NCI-H1105 treated with DMSO at 0.1 percent for 48 hours (cell line): ENCODE data around the gene CCDC117.

Experiments
- DNase-seq: peaks from one replicate; lab custom pipeline; 2025; lab: John Stamatoyannopoulos, UW

CCDC117 gene

DNA sequence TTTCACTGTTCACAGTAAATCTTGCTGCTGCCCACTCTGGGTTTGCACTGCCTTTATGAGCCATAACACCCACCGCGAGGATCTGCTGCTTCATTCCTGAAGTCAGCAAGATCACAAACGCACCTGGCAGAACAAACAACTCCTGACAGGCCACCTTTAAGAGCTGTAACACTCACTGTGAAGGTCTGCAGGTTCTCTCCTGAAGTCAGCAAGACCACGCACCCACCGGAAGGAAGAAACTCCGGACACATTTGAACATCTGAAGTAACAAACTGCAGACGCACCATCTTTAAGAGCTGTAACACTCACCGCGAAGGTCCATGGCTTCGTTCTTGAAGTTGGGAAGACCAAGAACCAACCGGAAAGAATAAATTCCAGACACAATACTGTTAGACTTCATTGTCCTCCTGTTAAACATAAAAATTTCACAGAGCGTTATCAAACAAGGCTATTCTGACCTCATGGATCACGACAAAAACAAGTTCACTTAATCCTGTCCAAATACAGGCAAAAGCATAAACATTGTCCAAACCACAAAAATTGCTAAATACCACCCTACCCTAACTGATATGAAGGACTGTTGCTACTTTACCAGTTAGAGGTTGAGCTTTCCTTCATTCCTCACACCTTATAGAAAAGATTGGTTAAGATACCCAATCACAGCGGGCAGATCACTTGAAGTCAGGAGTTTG is 3.0 kb upstream of the CCDC117 start:
- no peak for DNase-seq

DNA sequence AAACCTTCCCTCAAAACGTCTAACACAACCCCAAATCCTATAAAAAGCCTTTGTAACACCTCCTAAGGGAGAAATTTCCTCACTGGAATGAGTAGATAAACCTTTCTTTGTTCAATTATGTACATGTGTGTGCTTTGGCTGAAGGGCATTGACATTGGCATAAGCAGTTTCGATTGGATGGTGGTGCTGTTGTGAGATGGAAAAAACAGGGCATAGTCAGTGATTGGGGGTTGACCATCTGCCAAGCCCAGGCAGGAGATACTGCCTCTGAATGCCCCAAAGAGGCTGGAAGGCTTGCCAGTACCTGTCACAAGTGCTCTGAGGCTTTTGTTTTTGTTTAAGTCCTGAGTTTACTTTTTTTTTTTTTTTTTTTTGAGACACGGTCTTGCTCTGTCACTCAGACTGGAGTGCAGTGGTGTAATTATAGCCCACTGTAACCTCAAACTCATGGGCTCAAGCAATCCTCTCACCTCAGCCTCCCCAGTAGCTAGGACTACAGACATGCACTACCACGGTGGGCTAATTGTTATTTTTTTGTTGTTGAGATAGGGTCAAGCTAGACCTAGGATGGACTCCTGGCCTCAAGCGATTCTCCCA is 1.2 kb upstream of the CCDC117 start:
- peak; percentile 95 for DNase-seq

DNA sequence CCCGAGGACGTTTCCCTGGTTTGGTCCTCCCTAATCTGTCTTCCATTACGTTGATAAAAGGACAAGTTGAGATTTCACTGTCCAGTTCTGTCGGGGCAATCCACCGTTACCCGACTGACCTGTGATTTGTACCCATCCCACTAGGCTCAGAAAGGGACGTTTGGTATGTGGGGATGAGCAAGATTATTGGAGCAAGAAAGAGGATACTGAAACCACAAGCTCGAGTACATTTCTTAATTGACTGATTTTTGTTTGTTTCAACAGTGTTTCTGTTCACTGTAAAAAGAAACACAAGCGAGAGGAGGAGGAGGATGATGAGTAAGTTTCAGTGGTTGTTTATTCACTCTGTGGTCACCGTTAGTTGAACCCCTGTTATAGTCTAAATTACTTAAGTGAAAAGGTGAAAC is 969 bp downstream of the CCDC117 start:
- no peak for DNase-seq

DNA sequence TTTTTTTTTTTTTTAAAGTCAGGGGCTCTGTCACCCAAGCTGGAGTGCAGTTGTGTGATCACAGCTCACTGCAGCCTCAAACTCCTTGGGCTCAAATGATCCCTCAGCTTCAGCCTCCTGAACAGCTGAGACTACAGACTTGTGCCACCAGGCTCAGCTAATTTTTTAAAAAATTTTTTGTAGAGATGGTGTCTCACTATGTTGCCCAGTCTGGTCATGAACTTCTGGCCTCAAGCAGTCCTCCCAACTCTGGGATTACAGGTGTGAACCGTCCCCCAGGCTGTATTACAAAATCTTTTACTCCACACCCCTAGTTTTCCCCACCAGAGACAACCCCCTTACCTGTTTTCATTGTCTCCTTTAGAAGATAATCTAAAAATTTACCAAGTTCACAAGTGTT is 1.9 kb downstream of the CCDC117 start:
- DNase-seq: no peak

DNA sequence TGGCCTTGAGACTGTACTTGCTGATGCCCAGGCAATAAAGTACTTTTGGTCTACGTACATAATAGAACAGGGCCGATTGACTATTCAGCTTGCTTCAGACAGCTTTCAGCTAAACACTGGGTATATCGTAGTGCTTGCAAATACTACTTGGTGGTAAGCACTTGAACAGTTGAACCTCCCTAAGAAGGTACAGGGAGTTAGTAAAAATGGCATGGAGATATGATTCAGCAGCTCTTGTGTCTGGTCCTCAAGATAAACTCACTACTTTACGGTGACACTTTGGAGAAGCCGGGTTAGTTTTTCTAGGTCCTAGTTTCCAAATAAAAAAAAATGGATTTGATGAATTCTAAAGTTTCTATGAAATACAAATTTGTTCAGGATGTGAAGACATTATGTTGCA is 7.3 kb downstream of the CCDC117 start:
- DNase-seq: no peak

DNA sequence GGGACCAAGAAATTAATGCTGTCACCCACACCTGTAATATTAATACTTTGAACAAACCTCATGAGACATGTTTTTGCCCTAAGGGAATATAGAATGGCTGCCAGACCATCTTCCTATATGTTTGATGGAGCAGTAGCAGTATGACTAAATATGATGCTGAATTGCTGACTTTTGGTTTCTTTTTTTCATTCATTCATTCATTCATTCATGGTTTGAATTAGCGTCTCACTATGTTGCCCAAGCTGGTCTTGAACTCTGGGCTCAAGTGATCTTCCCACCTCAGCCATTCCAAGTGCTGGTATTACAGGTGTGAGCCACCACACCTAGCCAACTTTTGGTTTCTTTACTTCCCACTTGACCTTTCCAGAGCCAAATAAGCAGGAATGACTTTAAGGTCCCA is 7.8 kb downstream of the CCDC117 start:
- no peak for DNase-seq

DNA sequence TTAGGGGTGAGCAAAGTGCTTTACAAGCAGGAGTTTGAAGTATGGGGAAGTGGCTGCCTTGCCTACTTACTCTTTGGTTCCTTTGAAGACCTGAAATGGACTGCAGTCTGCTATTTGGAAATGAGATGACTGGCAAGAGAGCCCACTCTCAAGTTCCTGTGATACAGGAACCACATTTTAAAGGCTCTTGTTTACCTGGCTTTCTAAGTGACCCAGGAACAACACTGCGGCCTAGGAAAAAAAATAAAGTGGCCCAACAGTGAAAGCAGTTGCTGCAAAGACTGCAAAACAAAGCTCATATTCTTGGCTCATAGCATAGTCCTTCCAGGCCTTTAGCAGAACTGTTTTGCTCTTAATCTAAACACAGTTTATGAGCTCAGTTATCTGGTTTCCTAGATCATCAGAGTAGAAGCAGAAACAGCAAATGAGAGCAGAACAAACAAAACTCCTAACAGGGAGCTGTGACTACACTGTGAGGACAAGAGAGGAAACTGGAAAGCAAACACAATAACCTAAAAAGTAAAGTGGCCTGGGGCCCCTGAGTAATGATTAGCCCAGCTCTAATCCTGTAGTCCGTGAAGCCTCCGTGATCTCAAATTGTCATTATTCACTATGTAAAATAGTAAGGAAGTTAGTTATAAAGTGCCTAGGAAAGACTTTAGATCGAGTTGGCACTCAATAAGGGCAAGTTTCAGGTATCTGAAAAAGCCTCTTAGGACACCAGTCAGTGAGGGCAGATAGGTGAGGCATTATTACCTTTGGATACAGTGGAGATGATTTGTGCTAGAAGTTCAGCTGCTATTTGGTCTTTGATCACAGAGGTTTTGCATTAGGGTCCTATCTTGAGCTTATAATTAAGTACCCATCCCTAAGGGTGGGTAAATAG is 11.5 kb downstream of the CCDC117 start:
- no peak for DNase-seq

DNA sequence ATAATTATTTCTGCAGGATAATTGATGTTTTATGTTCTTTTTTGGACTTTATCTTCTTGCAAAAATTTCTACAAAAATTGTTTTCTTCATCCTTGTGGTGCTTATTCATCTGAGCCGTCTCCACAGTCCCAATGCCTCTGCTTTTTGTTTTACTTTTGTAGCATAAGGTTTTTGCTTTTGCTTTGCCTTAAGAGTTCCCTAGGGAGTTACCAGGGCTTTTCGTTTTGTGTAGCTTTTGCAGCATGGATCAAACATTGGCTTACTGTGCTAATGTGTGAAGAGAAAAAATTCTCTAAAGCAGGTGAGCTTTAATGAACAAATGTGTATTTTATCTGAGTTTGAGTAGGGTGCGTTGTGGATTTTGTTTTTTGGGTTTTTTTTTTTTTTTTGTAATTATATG is 16.1 kb downstream of the CCDC117 start:
- DNase-seq: no peak

DNA sequence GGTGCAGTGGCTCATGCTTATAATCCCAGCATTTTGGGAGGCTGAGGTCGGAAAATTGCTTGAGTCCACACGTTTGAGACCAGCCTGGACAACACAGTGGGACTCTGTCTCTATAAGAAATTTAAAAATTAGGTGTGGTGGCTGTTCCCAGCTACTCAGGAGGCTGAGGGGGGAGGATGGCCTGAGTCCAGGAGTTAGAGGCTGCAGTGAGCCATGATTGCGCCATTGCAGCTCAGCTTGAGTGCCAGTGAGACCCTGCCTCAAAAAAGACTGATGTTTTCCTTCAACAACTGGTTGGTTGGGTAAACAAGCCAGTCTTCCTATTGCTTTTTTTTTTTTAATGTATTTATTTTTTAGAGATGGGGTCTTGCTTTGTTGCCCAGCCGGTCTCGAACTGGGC is 18.6 kb downstream of the CCDC117 start:
- no peak for DNase-seq

DNA sequence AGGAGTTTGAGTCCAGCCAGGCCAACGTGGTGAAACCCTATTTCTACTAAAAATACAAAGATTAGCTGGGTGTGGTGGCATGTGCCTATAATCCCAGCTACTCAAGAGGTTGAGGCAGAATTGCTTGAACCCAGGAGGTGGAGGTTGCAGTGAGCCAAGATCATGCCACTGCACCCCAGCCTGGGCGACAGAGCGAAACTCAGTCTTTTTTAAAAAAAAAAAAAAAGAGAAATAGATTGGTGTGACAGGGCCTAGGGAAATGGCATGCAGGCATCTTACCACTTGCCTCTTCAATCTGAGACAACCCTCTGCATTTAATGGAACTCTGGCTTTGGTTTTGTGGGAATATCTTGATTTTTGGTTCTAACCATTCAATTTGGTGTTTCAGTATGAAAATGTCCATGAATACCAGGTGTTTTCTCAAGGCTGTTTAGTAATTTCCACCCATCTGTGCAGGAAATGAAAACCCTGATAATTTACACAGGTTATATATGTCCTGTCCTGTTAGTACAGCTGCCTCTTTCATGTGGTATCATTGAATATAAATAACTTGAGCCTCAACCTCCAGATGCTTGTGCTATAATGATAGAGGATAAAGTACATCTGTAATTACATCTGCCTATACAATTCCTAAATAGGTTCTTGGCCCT is 19.5 kb downstream of the CCDC117 start:
- no peak for DNase-seq

DNA sequence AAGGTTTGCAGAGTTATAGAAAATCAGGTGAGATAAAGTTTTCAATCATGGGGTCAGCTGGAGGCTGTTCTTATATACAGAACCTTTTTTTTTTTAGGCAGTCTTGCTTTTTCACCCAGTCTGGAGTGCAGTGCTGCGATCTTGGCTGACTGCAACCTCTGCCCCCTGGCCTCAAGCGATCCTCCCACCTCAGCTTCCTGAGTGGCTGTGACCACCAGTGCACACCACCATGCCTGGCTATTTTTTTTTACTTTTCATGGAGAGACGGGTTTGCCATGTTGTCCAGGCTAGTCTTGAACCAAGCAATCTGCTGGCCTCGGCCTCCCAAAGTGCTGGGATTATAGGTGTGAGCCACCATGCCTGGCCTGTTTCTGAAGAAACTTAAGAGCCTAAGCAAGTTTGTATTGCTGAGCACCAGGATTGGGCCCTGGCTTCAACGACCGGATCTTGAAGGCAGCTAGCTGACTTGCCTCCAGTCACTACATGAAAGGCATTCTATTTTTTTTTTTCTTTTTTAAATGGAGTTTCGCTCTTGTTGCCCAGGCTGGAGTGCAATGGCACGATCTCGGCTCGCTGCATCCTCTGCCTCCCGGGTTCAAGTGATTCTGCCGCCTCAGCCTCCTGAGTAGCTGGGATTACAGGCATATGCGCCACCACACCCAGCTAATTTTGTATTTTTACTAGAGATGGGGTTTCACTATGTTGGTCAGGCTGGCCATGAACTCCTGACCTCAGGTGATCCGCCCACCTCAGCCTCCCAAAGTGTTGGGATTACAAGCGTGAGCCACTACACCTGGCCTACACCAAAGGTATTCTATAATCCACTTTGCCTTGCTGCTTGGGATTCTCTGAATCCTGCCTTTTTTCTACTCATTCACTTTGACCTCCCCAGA is 20.2 kb downstream of the CCDC117 start:
- no peak for DNase-seq

DNA sequence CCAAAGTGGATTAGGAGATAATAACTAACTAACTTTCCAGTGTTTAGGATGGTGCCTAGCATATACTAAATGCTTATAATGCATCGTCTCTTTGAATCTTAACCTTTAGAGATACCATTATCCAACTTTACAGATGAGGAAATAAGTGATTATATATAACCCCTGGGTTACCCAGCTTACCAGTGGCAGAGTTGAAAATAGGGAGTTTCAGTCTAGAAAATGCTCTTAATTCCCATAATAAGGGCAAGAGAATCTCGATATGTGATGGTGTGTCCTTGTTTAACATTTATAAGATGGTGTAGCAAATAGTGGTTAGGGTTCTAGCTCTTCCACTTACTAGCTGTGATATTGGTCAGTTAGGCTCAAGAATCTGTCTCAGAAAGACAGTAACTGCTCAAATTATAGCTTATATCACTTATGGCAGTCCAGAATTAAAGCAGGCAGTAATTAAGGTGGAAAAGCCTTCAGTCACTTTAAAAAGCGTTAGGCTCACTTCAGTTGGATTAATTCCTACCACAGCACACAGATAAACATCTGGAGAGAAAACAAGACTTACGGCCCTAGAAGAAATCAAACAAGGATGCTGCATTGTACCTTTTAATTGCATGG is 21.6 kb downstream of the CCDC117 start:
- no peak for DNase-seq

DNA sequence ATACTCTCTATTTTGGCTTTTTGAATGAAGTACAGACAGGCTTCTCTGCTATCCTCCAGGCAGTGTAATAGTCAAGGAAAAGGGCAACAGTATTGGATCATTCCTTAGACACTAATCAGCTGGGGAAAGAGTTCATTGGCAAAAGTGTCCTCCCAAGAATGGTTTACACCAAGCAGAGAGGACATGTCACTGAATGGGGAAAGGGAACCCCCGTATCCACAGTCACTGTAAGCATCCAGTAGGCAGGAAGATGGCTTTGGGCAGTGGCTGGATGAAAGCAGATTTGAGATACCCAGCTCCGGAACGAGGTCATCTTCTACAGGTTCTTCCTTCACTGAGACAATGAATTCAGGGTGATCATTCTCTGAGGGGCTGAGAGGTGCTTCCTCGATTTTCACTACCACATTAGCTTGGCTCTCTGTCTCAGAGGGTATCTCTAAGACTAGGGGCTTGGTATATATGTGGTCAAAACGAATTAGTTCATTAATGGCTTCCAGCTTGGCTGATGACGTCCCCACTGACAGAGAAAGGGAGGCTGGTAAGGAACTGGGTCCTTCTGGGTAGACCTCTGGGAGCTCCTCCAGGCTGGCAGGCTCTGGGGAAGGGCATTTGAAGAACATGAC is 22.7 kb downstream of the CCDC117 start:
- DNase-seq: no peak

DNA sequence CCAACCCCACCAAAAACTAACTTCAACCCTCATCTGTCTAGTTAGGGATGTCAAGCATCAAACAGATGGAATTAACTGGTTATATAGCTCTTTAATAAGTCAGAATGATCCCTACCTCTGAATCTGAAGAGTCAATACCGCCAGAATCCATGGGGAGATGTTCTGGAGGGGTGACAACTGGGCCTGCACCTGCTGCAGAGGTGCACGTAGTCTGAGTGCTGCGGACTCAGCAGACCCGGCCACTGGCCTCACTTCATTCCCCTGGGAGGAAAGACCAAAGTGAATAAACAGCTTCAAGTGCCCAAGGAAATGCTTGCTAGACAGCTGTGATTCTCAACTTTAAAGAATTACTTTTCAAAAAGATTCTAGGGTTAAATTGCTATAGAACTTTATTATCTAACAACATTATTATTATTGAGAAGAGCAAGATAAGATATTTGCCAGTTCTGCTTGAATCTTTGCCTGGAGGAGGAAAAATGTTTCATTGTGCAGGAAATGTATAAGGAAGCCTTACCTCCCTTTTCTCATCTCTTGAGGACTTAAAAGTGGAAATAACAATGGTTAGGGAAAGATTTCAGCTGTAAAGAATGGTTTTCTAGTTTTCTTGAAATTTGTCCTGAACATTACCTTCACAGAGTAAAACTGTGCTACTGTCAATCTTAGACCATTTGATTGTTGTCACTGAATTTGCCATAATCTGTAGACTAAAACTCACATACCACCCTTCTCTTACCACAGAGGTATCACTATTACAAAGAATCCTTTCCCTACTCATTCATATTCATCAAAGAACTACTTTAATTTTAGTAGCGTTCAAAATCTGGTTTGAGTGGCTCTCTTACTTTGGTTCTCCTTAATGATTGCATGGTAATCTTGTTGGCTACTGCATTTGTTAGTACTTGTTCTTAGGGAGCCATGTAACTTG is 23.7 kb downstream of the CCDC117 start:
- no peak for DNase-seq

DNA sequence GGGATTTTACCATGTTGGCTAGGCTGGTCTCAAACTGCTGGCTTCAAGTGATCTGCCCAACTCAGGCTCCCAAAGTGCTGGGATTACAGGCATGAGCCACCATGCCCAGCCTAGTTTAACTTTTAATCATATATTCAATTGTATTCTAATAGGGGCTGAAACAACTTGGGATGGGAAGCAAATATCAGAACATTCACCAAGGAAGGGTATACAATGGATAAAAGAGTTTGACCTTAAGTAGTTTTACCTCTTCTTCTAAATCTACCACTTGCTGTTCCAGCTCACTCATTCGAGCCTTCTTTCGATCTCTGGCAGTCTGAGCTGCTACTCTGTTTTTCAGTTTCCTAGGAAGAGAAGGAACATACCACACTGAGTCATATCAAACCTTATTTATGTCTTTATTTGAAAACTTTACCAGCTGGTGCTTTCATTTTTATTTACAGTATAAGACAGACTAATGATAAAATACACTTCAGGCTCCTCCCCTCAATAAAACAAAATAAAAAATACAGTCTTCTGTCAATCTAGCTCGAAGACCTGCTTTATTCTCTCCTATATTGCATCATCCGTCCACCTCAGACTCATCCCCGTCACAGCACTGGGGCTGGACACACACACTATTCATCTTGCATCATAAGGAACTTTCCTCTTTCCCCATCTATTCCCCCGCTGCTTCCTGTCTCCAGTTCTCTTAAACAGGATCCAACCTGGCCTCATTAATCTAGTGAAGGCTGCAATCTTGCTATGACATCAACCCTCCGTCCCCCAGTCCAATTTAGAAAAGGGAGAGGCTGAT is 26.5 kb downstream of the CCDC117 start:
- peak; percentile 37 for DNase-seq

DNA sequence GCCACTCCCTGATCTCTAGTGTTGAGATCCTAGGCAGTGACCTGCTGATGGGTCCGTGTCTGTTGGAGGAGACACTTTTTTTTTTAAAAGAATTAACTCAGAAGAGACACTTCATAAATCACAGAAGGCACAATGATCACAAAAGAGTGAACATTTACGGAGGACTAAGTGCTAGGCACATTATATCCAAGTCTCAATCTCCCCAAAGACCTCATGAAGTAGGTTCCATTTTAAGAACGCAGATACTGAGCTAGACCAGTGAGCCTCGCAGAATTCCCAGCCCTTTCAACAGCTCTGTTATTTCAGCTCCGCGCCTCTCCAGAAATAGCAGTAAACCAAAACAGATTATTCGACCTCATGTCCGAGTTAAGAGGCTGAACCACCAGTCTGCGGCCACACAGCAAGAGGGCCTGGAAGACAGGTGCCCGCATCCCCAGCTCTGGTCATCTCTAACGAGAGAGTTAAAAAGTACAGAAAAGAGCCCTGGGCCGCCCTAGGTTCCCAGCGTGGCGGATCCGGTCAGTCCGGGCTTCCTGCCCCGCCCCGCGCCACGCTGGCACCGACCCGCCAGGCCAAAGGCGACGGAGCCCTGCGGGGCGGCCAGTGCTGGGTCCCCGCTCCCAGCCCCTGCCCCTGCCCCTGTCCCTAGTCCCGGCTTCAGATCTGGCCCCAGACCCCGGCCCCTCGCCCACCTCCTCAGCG is 27.3 kb downstream of the CCDC117 start:
- peak; percentile 37 for DNase-seq

DNA sequence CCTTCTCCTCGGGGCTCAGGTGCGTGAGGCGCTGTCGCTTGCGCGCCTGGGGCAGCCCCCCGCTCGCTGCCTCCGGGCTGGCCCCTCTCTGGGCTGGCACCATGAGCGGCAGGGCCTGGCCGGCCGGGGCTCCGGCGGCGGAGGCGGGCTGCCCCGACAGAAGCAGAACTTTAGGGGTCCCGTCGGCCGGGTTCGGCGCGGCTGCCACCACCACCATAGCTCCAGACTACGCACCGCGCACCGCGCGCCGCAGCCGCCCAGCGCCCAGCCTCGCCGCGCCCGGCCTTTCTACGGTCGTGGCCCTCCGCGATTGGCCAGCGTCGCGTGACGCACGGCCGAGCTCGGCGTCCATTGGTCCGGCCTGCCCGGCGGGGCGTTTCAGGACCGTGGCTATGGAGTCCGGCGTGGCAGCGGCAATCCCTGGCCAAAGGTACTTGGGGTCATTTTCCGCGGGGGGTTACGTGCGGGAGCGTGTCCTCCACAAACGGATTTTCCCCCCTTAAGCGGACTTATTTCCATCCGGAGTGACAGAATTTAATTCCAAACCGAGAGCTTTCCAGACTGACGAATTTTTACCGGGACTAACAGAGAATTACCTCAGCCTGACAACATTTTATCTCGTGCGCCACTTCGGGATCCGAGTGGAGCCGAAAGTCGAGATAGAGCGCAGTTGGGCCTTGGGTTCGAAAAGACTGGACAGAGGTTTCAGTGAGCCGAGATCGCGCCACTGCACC is 28.0 kb downstream of the CCDC117 start, which contains the start of gene XBP1:
Gene XBP1 (minus strand): TSS at position 262 of the 734 bp plus-strand sequence.
- DNase-seq: peak; percentile 86
